H1 (cell line): ENCODE measurements around the gene NBEA. TPM values are rescaled to one million over a fixed set of nuclear protein-coding genes. Genes with fewer than 3 reads are reported as not detected.

Experiments
- CTCF ChIA-PET: fragments of 300-600 bp; sonication (Branson Sonifier 250); formaldehyde crosslinking; loops from one replicate; lab custom pipeline; 2021; ENCODE audit not compliant: partially characterized antibody; lab: Charles Lee
- POLR2A ChIA-PET: fragments of 300-600 bp; sonication (Branson Sonifier 250); formaldehyde crosslinking; loops from one replicate; lab custom pipeline; 2021; ENCODE audit warnings: inconsistent platforms; ENCODE audit not compliant: partially characterized antibody; lab: Charles Lee
- DNase-seq, 2 experiments: peaks; one replicate each; pipeline versions ENCODE4 v3.0.0 to v3.0.0-alpha.2; 2010 to 2022; ENCODE audit warnings: low spot score in 2 of 2, low read depth in 1 of 2, mixed read lengths in 1 of 2
- FAIRE-seq: peaks from 2 replicates; lab custom pipeline; 2011; peaks lifted over from hg19 to GRCh38; lab: Jason Lieb, UNC
- H2AFZ ChIP-seq: 2 replicates; pipeline ENCODE4 v1.8.1; 2012; ENCODE audit warnings: low read length, inconsistent platforms
- H2AK5ac ChIP-seq: 2 replicates; pipeline ENCODE4 v1.6.1; 2013; ENCODE audit warnings: low read depth, low read length
- H2BK120ac ChIP-seq: replicated peaks from 2 replicates; pipeline ENCODE3; 2013; ENCODE audit warnings: low read depth, low read length, inconsistent platforms
- H2BK12ac ChIP-seq: 2 replicates; pipeline ENCODE4 v1.6.1; 2013; ENCODE audit warnings: low read depth, low read length
- H2BK15ac ChIP-seq: 2 replicates; pipeline ENCODE4 v1.6.1; 2013; ENCODE audit warnings: low read length
- H2BK20ac ChIP-seq: 2 replicates; pipeline ENCODE4 v1.6.1; 2013; ENCODE audit warnings: low read length
- H2BK5ac ChIP-seq: 2 replicates; pipeline ENCODE4 v1.6.1; 2013; ENCODE audit warnings: low read depth, low read length
- H3K14ac ChIP-seq: 2 replicates; pipeline ENCODE4 v1.6.1; 2013; ENCODE audit warnings: inconsistent platforms; ENCODE audit not compliant: insufficient read length
- H3K18ac ChIP-seq: 2 replicates; pipeline ENCODE4 v1.6.1; 2013; ENCODE audit warnings: low read length; ENCODE audit errors: extremely low read depth
- H3K23ac ChIP-seq: 2 replicates; pipeline ENCODE4 v1.6.1; 2013; ENCODE audit warnings: inconsistent platforms; ENCODE audit not compliant: insufficient read length
- H3K23me2 ChIP-seq: 2 replicates; pipeline ENCODE4 v1.6.1; 2013; ENCODE audit warnings: low read depth, low read length
- H3K27ac ChIP-seq: 2 replicates; pipeline ENCODE4 v1.6.1; 2011; ENCODE audit warnings: low read depth, low read length, inconsistent platforms
- H3K27me3 ChIP-seq, 4 experiments: replicated peaks in 1 of 4; 1 replicate in 1 of 4; 2 replicates in 3 of 4; pipeline versions ENCODE4 v1.6.1 to v1.8.1; 2011 to 2013; ENCODE audit warnings: low read length in 3 of 4, mild to moderate bottlenecking in 3 of 4, inconsistent platforms in 2 of 4, mixed read lengths in 2 of 4, moderate library complexity in 1 of 4; ENCODE audit not compliant: control insufficient read depth in 3 of 4, insufficient read depth in 3 of 4; ENCODE audit errors: extremely low read depth in 1 of 4
- H3K36me3 ChIP-seq, 4 experiments: 2 replicates each; pipeline versions ENCODE4 v1.6.1 to v1.8.1; 2011 to 2013; ENCODE audit warnings: mild to moderate bottlenecking in 4 of 4, low read length in 3 of 4, moderate library complexity in 2 of 4, control low read depth in 1 of 4, inconsistent platforms in 1 of 4; ENCODE audit not compliant: insufficient read depth in 4 of 4, control insufficient read depth in 2 of 4
- H3K4ac ChIP-seq: replicated peaks from 2 replicates; pipeline ENCODE3; 2013; ENCODE audit warnings: low read length, low read depth, mixed read lengths, inconsistent platforms; ENCODE audit not compliant: insufficient read length
- H3K4me1 ChIP-seq, 4 experiments: replicated peaks in 1 of 4; 1 replicate in 1 of 4; 2 replicates in 3 of 4; pipeline versions ENCODE4 v1.6.1 to v1.8.1; 2011 to 2013; ENCODE audit warnings: low read length in 3 of 4, inconsistent platforms in 2 of 4, mixed read lengths in 1 of 4; ENCODE audit not compliant: insufficient read depth in 4 of 4, control insufficient read depth in 3 of 4
- H3K4me2 ChIP-seq, 2 experiments: 2 replicates each; pipeline versions ENCODE4 v1.6.1 to v1.8.1; 2011 to 2013; ENCODE audit warnings: low read depth in 2 of 2, low read length in 2 of 2, control low read depth in 1 of 2, inconsistent platforms in 1 of 2, mild to moderate bottlenecking in 1 of 2; ENCODE audit not compliant: insufficient read depth in 1 of 2
- H3K4me3 ChIP-seq, 4 experiments: fragments of 200-600, 300-600 bp in 1 of 4; sonication (generic), shearing (Covaris generic), sonication (Bioruptor Twin) in 1 of 4; 2 replicates each; pipeline versions ENCODE4 v1.5.1 to v1.8.1; 2011 to 2016; ENCODE audit warnings: low read length in 4 of 4, low read depth in 3 of 4, control low read depth in 2 of 4, inconsistent platforms in 2 of 4, mild to moderate bottlenecking in 2 of 4, mixed read lengths in 1 of 4, moderate library complexity in 1 of 4; ENCODE audit not compliant: insufficient read depth in 2 of 4; ENCODE audit errors: extremely low read depth in 1 of 4
- H3K56ac ChIP-seq: replicated peaks from 2 replicates; pipeline ENCODE3; 2013; ENCODE audit warnings: low read depth, mild to moderate bottlenecking, mixed read lengths, low read length, inconsistent platforms; ENCODE audit not compliant: insufficient read length
- H3K79me1 ChIP-seq: 2 replicates; pipeline ENCODE4 v1.6.1; 2013; ENCODE audit warnings: low read depth, low read length, control low read depth
- H3K79me2 ChIP-seq, 2 experiments: 2 replicates each; pipeline versions ENCODE4 v1.6.1 to v1.8.1; 2012 to 2013; ENCODE audit warnings: low read length in 2 of 2, mild to moderate bottlenecking in 2 of 2, inconsistent platforms in 1 of 2; ENCODE audit not compliant: insufficient read depth in 2 of 2, control insufficient read depth in 1 of 2
- H3K9ac ChIP-seq, 4 experiments: replicated peaks in 1 of 4; 1 replicate in 1 of 4; 2 replicates in 3 of 4; pipeline versions ENCODE4 v1.6.1 to v1.8.1; 2011 to 2013; ENCODE audit warnings: low read depth in 3 of 4, low read length in 3 of 4, control low read depth in 2 of 4, mild to moderate bottlenecking in 2 of 4, moderate library complexity in 2 of 4, inconsistent platforms in 1 of 4; ENCODE audit errors: extremely low read depth in 1 of 4
- H3K9me3 ChIP-seq, 2 experiments: 2 replicates each; pipeline versions ENCODE4 v1.6.1 to v1.8.1; 2012 to 2013; ENCODE audit warnings: mild to moderate bottlenecking in 2 of 2, moderate library complexity in 2 of 2, control low read depth in 1 of 2, inconsistent platforms in 1 of 2, low read depth in 1 of 2, low read length in 1 of 2, mixed read lengths in 1 of 2; ENCODE audit not compliant: insufficient read depth in 2 of 2
- H4K20me1 ChIP-seq, 2 experiments: replicated peaks in 1 of 2; 2 replicates each; pipeline versions ENCODE3 to v1.8.1; 2011 to 2013; ENCODE audit warnings: inconsistent platforms in 2 of 2, low read length in 2 of 2, mild to moderate bottlenecking in 1 of 2; ENCODE audit not compliant: insufficient read depth in 2 of 2, control insufficient read depth in 1 of 2
- H4K5ac ChIP-seq: 2 replicates; pipeline ENCODE4 v1.6.1; 2013; ENCODE audit warnings: low read length, low read depth, mixed read lengths, inconsistent platforms; ENCODE audit not compliant: insufficient read length
- H4K8ac ChIP-seq: 2 replicates; pipeline ENCODE4 v1.8.0; 2013; ENCODE audit warnings: mild to moderate bottlenecking, moderate library complexity, low read length, inconsistent platforms; ENCODE audit not compliant: insufficient read depth; ENCODE audit errors: extremely low read depth
- H4K91ac ChIP-seq: replicated peaks from 2 replicates; pipeline ENCODE3; 2013; ENCODE audit warnings: low read length, mixed read lengths, inconsistent platforms; ENCODE audit not compliant: insufficient read length
- BCL11A ChIP-seq, 2 experiments: IDR thresholded peaks; one replicate each; pipeline ENCODE4 v1.6.1; 2011; ENCODE audit warnings: low read depth in 2 of 2, low read length in 2 of 2, mild to moderate bottlenecking in 2 of 2
- CTCF ChIP-seq, 3 experiments: IDR thresholded peaks; 1 replicate in 2 of 3; 2 replicates in 1 of 3; pipeline versions ENCODE4 v1.5.1 to v1.6.1; 2011; ENCODE audit warnings: low read length in 3 of 3, mild to moderate bottlenecking in 3 of 3, inconsistent platforms in 2 of 3, low read depth in 1 of 3, moderate library complexity in 1 of 3; ENCODE audit not compliant: insufficient read depth in 1 of 3; ENCODE audit errors: control extremely low read depth in 1 of 3
- TAF1 ChIP-seq: IDR thresholded peaks from 2 replicates; pipeline ENCODE4 v1.6.1; 2011; ENCODE audit warnings: mild to moderate bottlenecking, low read depth, low read length
- WGBS, 2 experiments: shearing (Covaris generic) in 1 of 2; methylation state at CpG; one replicate each; pipeline versions ENCODE4 v1.1.6 to v1.1.7; 2013 to 2015; ENCODE audit warnings: low lambda C conversion rate in 2 of 2, mixed read lengths in 2 of 2, inconsistent platforms in 1 of 2, low coverage in 1 of 2, missing lambda C conversion rate in 1 of 2; ENCODE audit not compliant: insufficient replicate concordance in 2 of 2, insufficient coverage in 1 of 2, insufficient read length in 1 of 2; ENCODE audit errors: extremely low coverage in 1 of 2, missing lambda C conversion rate in 1 of 2; 5-methylcytosine and 5-hydroxymethylcytosine counted together
- polyA plus RNA-seq, 7 experiments: library from polyadenylated mRNA; depleted of rRNA in 3 of 7; stranded (reverse) in 5 of 7; unstranded in 2 of 7; fragments of >200 nt in 5 of 7; fragments of 200-250 nt in 2 of 7; gene quantifications; 1 replicate in 5 of 7; 2 replicates in 1 of 7; 4 replicates in 1 of 7; pipeline versions ENCODE4 v1.2.1 to v1.2.3, GENCODE V29; 2011 to 2013; ENCODE audit warnings: missing spikeins in 2 of 7, mixed read lengths in 2 of 7
- total RNA-seq: library from RNA; stranded (reverse); fragmentation: NEBNext Ultra II Directional; extraction: Animal tissue kit (Norgen Biotek cat#: 25700); gene quantifications from 2 replicates; pipeline ENCODE4 v1.2.1, GENCODE V29; 2021

NBEA gene
- total and polyA plus RNA-seq, 2 of the 8 experiments (the other 6 are each of a cell fraction or from before 2014, with no cell fraction given): 14.2 to 21.5 TPM

DNA sequence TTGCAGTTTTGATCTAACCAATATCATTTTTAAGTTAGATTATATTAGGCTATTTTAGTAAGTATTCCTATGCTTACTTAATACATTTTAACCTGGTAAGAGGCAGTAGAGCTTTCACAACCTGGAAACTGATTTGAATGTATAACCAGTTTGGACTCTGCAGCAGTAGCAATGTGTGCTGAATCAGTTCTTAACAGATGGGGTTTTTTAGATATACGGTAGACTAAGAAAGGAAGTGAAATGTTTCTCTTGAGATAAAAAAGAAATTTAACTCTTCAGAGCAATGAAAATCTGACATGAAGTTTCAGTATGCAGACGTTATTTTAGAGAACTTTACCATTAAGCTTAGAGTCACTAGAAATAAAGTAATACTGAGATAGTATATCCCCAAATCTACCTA is 2.7 kb downstream of the NBEA start:
- no peak overlapping the region for H2BK120ac ChIP-seq
- H3K4me1 ChIP-seq: peaks cover 3 to 11% (median 6%) of the 10 kb centered on the region in 4 experiments; a peak in 6 of 7 replicates
- no peak overlapping the region for H3K27ac ChIP-seq
- ChIA-PET CTCF (no interaction called here), POLR2A (no interaction called here)
- H3K27me3 ChIP-seq: no peaks in the 10 kb centered on the region
- H2BK20ac ChIP-seq: no peak overlapping the region
- H4K8ac ChIP-seq: no peak overlapping the region
- H3K79me2 ChIP-seq: peaks cover 3 to 69% of the 10 kb centered on the region in 2 experiments; a peak in 3 of 4 replicates
- no peak overlapping the region for H2BK15ac ChIP-seq
- H3K56ac ChIP-seq: no peak overlapping the region
- H2AFZ ChIP-seq: no peak overlapping the region
- H3K36me3 ChIP-seq: no peaks in the 10 kb centered on the region
- H4K91ac ChIP-seq: no peak overlapping the region
- no peak for DNase-seq
- peak overlapping the region in 1 of 4 experiments; percentile 94; a peak in 2 of 8 replicates for H3K4me3 ChIP-seq
- no peak overlapping the region for H2AK5ac ChIP-seq
- H3K23me2 ChIP-seq: peaks cover 13% of the 10 kb centered on the region
- no peak overlapping the region for H3K14ac ChIP-seq
- H2BK5ac ChIP-seq: no peak overlapping the region
- H3K9ac ChIP-seq: no peak overlapping the region
- no peak for FAIRE-seq
- H3K4ac ChIP-seq: no peak overlapping the region
- H4K5ac ChIP-seq: no peak overlapping the region
- H3K23ac ChIP-seq: no peak overlapping the region
- no peak overlapping the region for H3K18ac ChIP-seq
- TF ChIP-seq BCL11A (IDR thresholded peaks at IDR 0.05; ENCODE audit: low read depth in 2 of 2, low read length in 2 of 2): no peak
- no peak for TF ChIP-seq CTCF (IDR thresholded peaks at IDR 0.05; ENCODE audit: control extremely low read depth in 1 of 3, insufficient read depth in 1 of 3, low read depth in 1 of 3, low read length in 3 of 3)
- no peak for TF ChIP-seq TAF1
- no peaks in the 10 kb centered on the region; the same call in 1 of the 2 replicates for H3K79me1 ChIP-seq
- 60% methylated on average over 2 of the region's 2 CpGs; no CpG with 5 or more reads in 1 of the 2 experiments for WGBS, 2 experiments
- H4K20me1 ChIP-seq: peaks cover 9 to 13% of the 10 kb centered on the region in 2 experiments
- no peak overlapping the region for H2BK12ac ChIP-seq
- H3K9me3 ChIP-seq: no peaks in the 10 kb centered on the region
- peak overlapping the region; percentile 90 for H3K4me2 ChIP-seq
